ENCODE data around the gene SLC30A2. TPM values are rescaled to one million over a fixed set of nuclear protein-coding genes. Genes with fewer than 3 reads are reported as not detected.

Gene SLC30A2
- total RNA-seq, 2 donors from 2014 or later: not detected

GRCh38 chr1:26078286-26079177 is 32.6 kb upstream of the SLC30A2 start:
- ATAC-seq (ENCODE audit: insufficient number of reproducible peaks, low FRiP score, low read depth): no peak
- no peak for DNase-seq (ENCODE audit: low spot score)

GRCh38 chr1:26077524-26077923 is 31.6 kb upstream of the SLC30A2 start:
- ATAC-seq (ENCODE audit: insufficient number of reproducible peaks, low FRiP score, low read depth): no peak
- Histone ChIP-seq H3K9me3 (no peaks in the 10 kb centered on the region), H3K4me3 (no peak overlapping the region), H3K36me3 (no peaks in the 10 kb centered on the region), H3K4me1 (ENCODE audit: control insufficient read depth in 1 of 2, low read depth in 2 of 2) (no peaks in the 10 kb centered on the region), H3K27ac (no peak overlapping the region), H3K27me3 (replicated peaks; ENCODE audit: insufficient read depth) (no peaks in the 10 kb centered on the region)
- TF ChIP-seq CTCF (IDR thresholded peaks at IDR 0.05): no peak
- no peak for DNase-seq (ENCODE audit: low spot score)

More at GRCh38 chr1:26078286-26079177, 32.6 kb upstream of the SLC30A2 start:
- no peak overlapping the region for H3K4me3 ChIP-seq
- H3K27me3 ChIP-seq (replicated peaks; ENCODE audit: insufficient read depth): no peaks in the 10 kb centered on the region
- TF ChIP-seq CTCF (IDR thresholded peaks at IDR 0.05): no peak
- H3K36me3 ChIP-seq: no peaks in the 10 kb centered on the region
- H3K27ac ChIP-seq: no peak overlapping the region
- H3K9me3 ChIP-seq: no peaks in the 10 kb centered on the region
- H3K4me1 ChIP-seq (ENCODE audit: control insufficient read depth in 1 of 2, low read depth in 2 of 2): no peaks in the 10 kb centered on the region

DNA sequence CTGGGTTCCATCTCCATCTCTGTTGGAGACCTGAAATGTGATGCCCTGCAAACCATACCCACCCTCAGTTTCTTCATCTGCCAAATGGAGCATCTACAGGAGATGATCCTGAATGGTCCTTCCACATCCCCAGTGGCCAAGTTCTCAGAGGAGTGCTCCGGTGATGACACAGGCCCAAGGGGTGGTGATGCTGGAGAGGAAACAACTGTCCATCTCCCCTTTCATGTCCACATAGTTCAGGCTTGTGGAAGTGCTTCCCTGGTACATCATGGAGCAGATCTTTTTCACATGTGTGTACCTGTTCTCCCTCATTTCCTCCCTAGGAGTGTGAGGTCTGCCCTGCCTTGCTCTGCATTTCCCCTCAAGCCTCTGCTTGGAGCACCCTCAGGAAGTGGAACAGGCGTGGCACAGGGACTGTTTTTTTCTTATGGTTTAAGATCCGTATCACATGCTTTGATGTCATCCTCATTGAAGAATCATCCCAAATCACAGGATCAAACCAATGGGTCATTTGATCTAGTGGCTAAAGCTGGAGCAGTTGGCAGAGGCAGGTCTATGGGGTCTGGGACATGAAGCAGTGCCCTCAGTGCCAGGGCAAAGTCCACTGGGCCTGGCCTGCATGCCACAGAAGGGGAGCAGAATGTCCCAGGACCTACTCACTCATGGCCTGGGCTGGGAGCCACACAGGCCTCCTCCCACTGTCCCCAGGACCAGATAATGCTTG is 29.7 kb upstream of the SLC30A2 start:
- no peak for DNase-seq (ENCODE audit: low spot score)
- H3K36me3 ChIP-seq: no peaks in the 10 kb centered on the region
- ATAC-seq (ENCODE audit: insufficient number of reproducible peaks, low FRiP score, low read depth): no peak
- no peak for TF ChIP-seq CTCF (IDR thresholded peaks at IDR 0.05)
- H3K27ac ChIP-seq: no peak overlapping the region
- H3K4me3 ChIP-seq: no peak overlapping the region
- H3K27me3 ChIP-seq (replicated peaks; ENCODE audit: insufficient read depth): no peaks in the 10 kb centered on the region
- H3K9me3 ChIP-seq: no peaks in the 10 kb centered on the region
- no peaks in the 10 kb centered on the region for H3K4me1 ChIP-seq (ENCODE audit: control insufficient read depth in 1 of 2, low read depth in 2 of 2)

GRCh38 chr1:26072305-26072704 is 26.4 kb upstream of the SLC30A2 start:
- TF ChIP-seq CTCF (IDR thresholded peaks at IDR 0.05): no peak
- ATAC-seq (ENCODE audit: insufficient number of reproducible peaks, low FRiP score, low read depth) (no peak), DNase-seq (ENCODE audit: low spot score) (no peak)
- H3K27me3 ChIP-seq (replicated peaks; ENCODE audit: insufficient read depth): no peaks in the 10 kb centered on the region
- no peaks in the 10 kb centered on the region for H3K4me1 ChIP-seq (ENCODE audit: control insufficient read depth in 1 of 2, low read depth in 2 of 2)
- H3K36me3 ChIP-seq: no peaks in the 10 kb centered on the region
- H3K9me3 ChIP-seq: no peaks in the 10 kb centered on the region
- H3K27ac ChIP-seq: no peak overlapping the region
- H3K4me3 ChIP-seq: no peak overlapping the region

- DNase-seq (ENCODE audit: low spot score) (no peak), ATAC-seq (ENCODE audit: insufficient number of reproducible peaks, low FRiP score, low read depth) (no peak)
- no peak overlapping the region for H3K4me3 ChIP-seq
- H3K9me3 ChIP-seq: no peaks in the 10 kb centered on the region
- no peak overlapping the region for H3K27ac ChIP-seq
- TF ChIP-seq CTCF (IDR thresholded peaks at IDR 0.05): no peak
- H3K4me1 ChIP-seq (ENCODE audit: control insufficient read depth in 1 of 2, low read depth in 2 of 2): no peaks in the 10 kb centered on the region
- no peaks in the 10 kb centered on the region for H3K27me3 ChIP-seq (replicated peaks; ENCODE audit: insufficient read depth)
- no peaks in the 10 kb centered on the region for H3K36me3 ChIP-seq
These were observed 25.0 kb upstream of the SLC30A2 start for GRCh38 chr1:26070963-26071342.
